Neural progenitor cell (in vitro differentiated cells): ENCODE measurements around the gene PMEPA1.

Experiments used
- CTCF ChIP-seq: fragments of 200-600 bp; sonication (generic); IDR thresholded peaks from 2 replicates; pipeline ENCODE4 v1.5.1; 2017; ENCODE audit warnings: antibody characterized with exemption, mild to moderate bottlenecking
- EZH2 ChIP-seq: fragments of 200-600 bp; sonication (generic); IDR thresholded peaks from 2 replicates; pipeline ENCODE4 v1.6.1; 2017; ENCODE audit warnings: antibody characterized with exemption, mild to moderate bottlenecking, moderate library complexity

GRCh38 chr20:57609842-57610167, 100.0 kb downstream of the PMEPA1 start:
- TF ChIP-seq CTCF (peak; percentile 49), EZH2 (no peak)
